ENCODE results near the gene SLC23A3.
"Not testable (repeated sequence)": the region's sequence is repeated elsewhere in the genome, so short reads cannot be mapped to it uniquely, and the experiment has no call there.

SLC23A3 gene

DNA sequence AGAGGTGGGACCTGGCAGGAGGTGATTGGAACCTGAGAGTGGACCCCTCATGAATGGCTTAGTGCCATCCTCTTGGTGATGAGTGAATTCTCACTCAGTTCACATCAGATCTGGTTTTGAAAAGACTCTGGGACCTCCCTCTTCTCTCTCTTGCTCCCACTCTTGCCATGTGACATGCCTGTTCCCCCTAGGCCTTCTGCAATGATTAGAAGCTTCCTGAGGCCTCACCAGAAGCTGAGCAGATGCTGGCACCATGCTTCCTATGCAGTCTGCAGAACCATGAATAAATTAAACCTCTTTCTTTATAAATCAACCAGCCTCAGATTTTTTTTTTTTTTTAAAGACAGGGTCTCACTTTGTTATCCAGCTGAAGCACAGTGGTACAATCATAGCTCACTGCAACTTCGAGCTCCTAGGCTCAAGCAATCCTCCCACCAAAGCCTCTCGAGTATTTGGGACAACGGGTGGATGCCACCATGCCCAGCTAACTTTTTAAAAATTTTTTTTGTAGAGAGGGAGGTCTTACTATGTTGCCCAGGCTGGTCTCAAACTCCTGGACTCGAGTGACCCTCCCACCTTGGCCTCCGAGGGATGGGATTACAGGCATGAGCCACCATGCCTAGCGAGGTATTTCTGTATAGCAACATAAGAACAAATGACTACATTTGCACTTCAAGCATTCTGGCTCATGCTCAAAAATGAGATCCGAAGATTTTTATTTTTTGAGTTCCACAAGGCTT is 34.8 kb upstream of the SLC23A3 start:
- no peak for DNase-seq

DNA sequence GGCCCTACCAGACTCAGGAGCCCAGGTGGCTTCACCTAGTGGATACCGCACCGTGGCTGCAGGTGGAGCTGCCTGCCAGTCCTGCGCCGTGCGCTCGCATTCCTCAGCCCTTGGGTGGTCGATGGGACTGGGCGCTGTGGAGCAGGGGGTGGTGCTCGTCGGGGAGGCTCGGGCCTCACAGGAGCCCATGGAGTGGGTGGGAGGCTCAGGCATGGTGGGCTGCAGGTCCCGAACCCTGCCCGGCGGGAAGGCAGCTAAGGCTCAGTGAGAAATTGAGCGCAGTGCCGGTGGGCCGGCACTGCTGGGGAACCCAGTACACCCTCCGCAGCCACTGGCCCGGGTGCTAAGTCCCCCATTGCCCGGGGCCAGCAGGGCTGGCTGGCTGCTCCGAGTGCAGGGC is 31.5 kb upstream of the SLC23A3 start:
- not testable (repeated sequence) for DNase-seq

DNA sequence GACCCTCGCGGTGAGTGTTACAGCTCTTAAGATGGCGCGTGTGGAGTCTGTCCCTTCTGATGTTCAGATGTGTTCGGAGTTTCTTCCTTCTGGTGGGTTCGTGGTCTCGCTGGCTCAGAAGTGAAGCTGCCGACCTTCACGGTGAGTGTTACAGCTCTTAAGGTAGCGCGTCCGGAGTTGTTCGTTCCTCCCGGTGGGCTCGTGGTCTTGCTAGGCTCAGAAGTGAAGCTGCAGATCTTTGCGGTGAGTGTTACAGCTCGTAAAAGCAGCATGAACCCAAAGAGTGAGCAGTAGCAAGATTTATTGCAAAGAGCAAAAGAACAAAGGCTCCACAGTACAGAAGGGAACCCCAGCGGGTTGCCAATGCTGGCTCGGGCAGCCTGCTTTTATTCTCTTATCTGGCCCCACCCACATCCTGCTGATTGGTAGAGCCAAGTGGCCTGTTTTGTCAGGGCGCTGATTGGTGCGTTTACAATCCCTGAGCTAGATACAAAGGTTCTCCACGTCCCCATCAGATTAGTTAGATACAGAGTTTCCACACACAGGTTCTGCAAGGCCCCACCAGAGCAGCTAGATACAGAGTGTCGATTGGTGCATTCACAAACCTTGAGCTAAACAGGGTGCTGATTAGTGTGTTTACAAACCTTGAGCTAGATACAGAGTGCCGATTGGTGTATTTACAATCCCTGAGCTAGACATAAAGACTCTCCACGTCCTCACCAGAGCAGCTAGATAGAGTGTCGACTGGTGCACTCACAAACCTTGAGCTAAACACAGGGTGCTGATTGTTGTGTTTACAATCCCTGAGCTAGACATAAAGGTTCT is 30.9 kb upstream of the SLC23A3 start:
- peak; percentile 29 for DNase-seq

DNA sequence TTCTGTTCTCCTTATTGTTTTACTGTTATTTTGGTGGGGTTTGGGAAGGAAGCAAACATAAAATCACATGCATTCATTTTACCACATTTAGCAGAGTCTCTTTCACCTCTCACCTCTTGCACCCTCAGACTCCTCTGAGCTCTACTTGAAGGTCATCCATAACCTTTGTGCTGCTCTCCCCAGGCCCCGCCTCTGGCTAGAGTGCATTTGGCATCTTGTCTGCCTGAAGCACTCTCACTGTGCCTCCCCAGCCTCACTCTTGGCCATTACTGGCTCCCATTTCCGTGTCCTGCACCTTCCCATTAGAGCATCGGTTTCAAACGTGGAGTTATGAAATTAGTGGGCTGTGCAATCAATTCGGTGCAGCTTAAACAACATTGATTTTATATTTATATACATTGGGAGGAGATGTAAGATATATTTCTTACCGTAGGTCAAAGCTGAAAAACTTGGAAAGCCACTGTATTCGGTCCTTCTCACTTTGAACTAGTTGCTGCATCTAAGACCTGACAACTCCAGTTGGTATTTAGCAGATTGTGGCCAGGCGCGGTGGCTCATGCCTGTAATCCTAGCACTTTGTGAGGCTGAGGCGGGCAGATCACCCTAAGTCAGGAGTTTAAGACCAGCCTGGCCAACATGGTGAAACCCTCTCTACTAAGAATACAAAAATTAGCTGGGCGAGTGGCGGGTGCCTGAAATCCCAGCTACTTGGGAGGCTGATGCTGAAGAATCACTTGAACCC is 29.8 kb upstream of the SLC23A3 start:
- no peak for DNase-seq

DNA sequence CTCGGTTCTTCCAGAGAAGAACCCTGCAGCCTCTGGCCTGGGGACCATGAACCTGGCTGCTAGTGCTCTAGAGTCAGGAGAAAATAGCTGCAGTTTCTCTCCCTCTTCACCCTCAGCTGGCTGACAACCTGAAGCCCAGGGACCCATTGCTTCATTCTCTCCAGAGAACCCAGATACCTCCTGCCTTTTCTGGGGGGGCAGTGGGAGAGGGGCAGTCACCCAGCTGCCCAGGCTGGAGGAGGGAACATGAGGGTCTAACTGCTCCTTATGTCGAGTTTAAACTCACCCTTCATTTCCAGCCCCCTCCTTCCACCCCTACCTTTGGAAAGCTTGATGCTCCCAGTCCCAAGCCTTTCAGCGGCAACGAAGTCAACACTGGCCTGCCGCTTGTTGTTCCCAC is 29.1 kb upstream of the SLC23A3 start:
- DNase-seq, result no peak

DNA sequence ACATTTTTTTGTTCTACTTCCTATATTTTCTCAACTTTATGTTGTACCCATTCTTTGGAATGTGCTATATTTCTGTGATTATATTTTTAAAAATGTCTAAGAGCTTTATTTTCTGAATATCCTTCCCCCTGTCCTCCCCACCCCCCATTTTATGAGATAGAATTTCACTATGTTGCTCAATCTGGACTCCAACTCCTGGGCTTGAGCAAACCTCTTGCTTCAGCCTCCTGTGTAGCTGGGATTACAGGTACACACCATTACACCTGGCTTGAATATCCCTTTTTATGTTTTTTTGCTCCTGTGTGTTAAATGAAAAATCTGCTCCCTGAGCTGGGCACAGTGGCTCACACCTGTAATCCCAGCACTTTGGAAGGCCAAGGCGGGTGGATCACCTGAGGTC is 27.6 kb upstream of the SLC23A3 start:
- DNase-seq, result no peak

DNA sequence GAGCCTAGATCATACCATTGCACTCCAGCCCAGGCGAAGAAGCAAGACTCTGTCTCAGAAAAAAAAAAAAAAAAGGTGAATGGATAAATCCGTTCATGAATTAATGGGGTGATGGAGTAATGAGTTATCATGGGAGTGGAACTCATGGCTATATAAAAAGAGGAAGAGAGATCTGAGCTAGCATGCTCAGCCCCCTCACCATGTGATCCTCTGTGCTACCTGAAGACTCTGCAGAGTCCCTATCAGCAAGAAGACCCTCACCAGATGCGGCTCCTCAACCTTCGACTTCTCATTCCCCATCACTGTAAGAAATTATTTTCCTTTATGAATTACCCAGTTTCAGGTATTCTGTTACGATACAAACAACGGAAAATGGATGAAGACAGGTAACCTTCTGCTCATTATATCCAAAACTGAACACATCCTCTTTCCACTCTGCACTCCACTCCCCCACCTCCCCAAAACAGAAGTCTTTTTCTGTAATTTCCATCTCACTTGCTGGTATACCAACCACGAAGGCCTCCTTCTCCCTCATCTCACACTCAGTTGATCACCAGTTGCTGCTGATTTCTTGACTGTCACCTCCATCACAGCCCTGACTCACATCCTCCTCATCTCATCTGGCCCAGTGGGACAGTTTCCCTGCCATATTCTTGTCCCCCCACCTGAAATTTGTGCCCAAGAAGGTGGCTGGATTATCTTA is 17.1 kb upstream of the SLC23A3 start:
- DNase-seq, result no peak

DNA sequence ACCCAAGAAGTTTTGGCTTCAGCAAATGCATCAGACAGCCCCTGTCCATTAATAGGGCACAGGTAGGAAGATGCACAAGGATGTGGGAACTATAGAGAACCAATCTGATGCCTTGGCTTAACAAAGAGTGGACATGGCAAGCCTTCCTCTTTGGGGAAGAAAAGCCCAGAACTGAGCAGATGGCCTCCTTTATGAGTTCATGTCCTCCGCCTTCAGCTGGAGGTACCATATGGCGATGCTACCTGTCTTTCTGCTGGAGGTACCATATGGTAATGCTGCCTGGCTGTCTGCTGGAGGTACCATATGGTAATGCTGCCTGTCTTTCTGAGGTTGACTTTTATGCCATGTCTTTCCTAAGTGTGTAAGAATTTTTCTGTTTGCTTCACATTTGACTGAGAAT is 14.3 kb upstream of the SLC23A3 start:
- no peak for DNase-seq

DNA sequence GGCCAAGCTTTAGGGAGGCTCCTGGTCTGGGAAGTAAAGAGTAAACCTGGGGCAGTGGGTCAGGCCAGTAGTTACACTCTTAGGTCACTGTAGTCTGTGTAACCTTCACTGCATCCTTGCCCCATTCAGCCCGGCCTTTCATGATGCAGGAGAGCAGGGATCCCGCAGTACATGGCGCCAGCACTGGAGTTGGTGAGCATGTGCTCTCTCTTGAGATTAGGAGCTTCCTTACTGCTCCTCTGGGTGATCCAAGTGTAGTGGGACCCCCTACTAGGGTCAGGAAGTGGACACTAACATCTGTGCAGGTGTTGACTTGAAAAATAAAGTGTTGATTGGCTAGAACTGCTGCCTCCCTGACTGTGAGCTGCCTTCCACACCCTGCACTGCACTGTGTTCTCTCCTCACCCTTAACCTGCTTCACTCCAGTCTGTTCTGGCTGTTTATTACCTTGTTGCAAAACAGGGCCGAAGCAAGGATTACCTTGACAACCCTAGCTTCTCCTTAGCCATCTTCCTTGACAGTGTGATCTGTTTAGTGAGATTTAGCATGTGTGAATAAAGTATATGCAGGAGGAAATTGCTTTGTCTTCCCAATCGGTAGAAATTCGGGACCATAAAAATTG is 13.4 kb upstream of the SLC23A3 start:
- DNase-seq, result no peak

DNA sequence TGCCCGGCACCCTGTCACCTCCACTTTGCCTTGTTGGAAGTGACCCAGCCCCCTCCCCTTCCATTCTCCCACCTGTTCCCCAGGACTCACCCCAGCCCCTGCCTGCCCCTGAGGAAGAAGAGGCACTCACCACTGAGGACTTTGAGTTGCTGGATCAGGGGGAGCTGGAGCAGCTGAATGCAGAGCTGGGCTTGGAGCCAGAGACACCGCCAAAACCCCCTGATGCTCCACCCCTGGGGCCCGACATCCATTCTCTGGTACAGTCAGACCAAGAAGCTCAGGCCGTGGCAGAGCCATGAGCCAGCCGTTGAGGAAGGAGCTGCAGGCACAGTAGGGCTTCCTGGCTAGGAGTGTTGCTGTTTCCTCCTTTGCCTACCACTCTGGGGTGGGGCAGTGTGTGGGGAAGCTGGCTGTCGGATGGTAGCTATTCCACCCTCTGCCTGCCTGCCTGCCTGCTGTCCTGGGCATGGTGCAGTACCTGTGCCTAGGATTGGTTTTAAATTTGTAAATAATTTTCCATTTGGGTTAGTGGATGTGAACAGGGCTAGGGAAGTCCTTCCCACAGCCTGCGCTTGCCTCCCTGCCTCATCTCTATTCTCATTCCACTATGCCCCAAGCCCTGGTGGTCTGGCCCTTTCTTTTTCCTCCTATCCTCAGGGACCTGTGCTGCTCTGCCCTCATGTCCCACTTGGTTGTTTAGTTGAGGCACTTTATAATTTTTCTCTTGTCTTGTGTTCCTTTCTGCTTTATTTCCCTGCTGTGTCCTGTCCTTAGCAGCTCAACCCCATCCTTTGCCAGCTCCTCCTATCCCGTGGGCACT is 12.7 kb upstream of the SLC23A3 start:
- no peak for DNase-seq

DNA sequence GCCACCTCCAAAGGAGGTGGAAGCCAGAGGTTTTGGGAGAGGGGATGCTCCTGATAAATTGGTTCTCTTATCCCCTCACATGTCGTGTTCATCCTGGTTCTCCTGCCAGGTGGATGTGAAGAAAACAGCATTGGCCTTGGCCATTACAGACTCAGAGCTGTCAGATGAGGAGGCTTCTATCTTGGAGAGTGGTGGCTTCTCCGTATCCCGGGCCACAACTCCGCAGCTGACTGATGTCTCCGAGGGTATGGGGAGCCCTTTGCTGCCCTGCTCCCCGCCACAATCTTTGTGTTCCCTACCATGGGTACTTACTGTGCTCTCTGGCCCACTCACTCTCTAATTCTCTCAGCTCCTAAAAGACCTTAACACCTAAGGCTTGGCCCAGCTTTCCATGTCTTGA is 11.7 kb upstream of the SLC23A3 start:
- no peak for DNase-seq

DNA sequence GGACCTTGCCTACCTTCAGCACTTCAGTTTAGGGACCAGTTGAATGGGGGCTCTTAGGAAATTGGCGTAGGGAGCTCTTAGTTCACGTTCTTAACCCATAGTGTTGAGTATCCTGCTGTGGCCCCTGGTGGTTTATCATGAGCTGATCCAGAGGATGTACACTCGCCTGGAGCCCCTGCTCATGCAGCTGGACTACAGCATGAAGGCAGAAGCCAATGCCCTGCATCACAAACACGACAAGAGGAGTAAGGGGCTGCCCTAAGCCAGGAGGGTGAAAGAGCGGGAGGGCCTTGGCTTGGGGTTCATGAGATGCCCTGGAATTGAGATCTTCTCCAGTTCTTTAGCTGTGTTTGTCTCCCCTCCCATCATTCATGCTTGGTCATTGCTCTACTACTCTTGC is 11.1 kb upstream of the SLC23A3 start:
- DNase-seq, result no peak

DNA sequence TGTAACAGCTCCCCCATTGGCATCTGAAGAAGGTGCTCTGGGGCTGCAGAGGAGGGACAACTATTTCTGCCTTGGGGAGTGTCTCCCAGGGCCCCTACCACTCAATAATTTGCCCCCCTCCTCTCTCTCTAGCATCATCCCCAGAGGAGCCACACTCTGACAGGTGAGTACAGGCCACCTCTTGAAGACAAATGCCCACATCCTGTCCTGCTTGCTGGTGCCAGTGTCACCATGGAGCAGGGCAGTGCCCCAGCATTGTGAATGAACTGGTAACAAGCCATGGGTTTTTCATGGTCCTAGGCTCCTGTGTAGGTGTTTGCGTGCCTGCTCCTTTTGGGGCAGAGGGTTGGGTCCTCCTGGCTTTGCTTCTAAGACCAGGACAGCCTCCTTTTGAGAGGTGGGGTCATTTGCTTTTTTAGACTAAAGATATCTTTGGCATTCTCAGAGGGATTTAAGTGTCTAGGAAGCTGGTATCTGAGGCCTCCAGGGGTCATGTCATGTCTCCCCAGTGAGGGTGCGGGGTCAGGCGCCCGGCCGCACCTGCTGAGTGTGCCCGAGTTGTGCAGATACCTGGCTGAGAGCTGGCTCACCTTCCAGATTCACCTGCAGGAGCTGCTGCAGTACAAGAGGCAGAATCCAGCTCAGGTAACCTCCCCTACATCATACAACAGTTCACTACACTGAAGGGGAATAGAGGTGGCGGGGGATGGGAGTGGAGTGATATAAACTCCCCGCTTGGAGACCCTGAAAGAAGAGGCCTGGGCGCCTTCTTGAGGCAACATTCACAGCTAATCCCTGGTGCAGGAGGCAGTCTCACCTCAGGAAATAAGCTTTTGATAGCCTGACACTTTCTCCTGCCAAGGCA is 10.0 kb upstream of the SLC23A3 start:
- no peak for DNase-seq

DNA sequence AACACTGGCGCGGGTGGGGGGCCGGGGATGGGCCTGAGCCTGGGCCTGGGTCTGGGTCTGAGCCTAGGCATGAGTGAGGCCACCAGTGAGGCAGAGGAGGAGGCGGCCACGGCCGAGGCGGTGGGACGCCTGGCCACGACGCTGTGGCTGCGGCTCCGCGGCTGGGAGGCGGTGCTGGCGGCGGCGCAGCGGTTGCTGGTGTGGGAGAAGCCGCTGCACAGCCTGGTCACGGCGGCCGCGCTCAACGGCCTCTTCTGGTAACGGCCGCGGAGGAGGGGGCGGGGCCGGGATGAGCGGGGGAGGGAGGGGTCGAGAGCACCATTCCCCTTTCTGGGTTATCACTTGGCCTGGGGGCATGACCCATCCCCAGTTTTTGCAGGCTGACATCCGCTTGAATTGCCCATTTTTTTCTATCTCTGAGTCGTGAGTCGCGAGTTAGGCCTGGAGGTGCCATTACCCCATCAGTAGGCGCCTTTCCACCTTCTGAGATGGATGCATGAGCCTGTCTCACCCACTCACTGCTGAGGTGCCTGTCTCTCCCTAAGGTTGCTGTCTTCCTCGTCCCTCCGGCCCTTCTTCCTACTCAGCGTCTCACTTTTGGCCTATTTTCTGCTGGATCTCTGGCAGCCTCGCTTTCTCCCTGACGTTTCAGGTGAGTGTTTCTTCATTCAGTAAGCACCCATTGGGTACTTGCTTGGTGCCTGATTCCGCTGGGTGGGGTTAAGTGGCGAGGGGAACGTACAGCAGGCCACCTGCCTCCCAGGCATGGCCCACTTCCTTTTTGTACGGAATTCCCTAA is 8.7 kb upstream of the SLC23A3 start:
- DNase-seq, result no peak

DNA sequence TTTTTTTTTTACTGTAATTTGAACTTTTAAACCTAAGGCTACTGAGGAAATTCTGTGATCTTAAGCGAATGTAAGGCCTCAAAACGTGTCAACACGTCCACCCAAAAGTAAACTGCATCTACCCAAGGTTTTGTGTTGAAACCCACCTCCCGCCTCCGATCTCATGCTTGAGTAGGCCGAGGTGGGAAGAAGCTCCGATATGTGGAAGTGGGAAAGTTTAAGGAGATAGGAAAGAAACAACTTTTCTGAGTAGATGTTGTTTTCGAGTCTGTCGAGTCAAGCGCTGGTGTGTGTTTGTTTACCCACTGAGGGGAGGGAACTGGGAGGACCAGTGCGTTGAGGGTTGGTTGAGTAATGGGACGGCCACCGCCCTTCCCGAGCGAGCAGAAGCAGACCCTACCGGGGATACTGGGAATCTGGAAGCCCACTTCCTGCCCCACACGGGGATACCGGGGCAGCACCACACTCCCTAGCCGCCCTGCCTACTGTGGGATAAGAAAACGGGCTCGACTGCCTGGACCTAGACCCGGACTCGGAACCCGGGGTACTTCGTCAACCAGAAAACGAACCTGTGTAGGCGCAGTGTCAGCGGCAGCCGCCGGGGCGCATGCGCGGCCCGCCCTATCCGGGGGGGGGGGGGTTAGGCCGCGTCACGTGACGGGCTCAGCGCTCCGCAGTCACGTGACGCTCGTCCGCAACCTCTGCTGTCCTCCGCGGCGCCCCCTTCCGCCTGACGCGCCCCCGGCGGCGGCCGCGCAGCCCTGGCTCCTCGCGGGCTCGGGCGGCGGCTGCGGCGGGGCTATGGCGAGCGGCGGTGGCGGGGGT is 7.9 kb upstream of the SLC23A3 start, which contains the start of gene RETREG2:
Gene RETREG2, plus strand, starts transcription at position 724 of the 825 bp plus-strand sequence. Its CDS starts 78 bp downstream, at position 802.
- peak; percentile 91 for DNase-seq

DNA sequence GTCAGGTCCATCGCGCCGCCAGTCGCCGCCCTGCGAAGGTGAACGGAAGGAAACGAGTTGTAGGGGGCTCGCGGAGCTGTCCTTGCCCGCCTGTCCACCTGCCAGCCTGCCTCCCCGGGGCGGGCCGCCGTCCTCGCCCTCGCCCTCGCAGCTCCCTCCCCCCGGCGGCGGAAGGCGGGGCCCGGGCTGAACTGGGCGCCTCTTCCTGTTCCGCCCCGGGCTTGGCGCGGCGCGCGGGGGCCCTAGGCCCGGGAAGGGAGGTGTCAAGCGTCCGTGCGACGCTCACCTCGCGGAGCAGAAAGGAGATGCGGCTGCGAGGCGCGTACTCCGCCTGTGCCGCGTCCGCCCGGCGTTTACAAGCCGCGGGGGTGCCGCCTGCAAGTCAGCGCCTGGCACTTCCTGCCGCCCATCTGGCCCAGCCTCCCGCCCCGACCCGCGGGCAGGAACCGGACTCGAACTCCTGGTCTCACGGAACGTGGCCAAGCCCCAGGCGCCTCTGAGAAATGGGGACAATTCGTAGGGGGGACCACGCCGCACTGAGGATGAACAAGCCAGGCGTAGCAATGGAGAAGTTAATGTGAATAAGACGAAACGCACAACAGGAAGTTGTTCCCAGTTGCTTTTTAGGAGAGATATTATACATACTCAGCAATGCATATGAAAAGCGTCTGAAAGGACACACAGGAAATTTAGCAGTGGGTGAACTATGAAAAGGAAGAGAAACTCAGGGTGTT is 7.2 kb upstream of the SLC23A3 start, which contains the start of gene CNPPD1:
Gene CNPPD1, minus strand, starts transcription at position 108 of the 734 bp plus-strand sequence. Its CDS starts 97 bp downstream, at position 11.
- DNase-seq, result peak; percentile 88

DNA sequence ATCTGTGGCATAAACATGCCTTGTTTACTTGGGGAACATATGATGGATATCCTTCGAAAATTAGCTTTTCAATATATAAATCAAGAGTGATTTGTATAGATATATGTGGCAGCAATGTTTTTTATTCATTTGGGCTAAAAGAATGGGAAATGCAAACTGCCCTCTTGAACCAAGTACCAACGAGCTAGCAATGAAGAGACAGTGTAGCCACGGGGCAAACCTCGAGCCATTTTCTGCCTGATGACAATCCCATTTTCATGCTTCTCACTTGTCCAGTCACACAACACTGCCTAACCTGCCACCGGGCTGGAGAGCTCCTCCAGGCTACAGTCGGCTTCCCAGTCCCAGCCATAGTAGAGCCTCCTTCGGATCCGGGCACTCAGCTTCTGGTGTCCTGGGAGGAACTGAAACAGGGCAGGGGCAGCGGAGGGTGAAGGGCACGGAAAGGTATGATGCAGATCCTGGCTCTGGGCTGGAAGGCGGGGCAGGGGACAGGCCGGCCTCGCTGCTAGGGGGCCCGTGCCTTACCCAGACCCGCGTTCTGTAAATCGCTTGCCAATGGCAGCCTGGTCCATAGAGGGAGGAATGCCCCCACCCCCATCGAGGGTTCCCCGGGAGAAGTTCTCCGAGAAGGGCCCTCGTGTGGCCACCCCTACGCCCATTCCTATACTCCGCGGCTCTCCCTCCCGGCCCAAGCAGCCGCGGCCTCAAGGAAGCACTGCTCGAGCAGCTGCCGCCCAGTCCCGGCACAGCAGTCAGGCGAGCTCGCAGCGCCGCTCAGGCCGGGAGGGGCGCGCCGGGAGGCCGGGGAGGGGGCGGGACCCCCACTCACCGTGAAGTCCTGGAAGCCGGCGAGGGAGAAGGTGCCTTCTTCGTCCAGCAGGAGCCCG is 6.3 kb upstream of the SLC23A3 start:
- DNase-seq, result peak; percentile 64

All from CD4-positive, alpha-beta T cell treated with Interferon gamma for 1 hour (primary cell).